LHCN-M2 (cell line): ENCODE results near the gene ERC1. TPM values are rescaled to one million over a fixed set of nuclear protein-coding genes. Genes with fewer than 3 reads are reported as not detected.
"Not testable (repeated sequence)": the region's sequence is repeated elsewhere in the genome, so short reads cannot be mapped to it uniquely, and the experiment has no call there.

ENCODE experiments used
- DNase-seq: peaks from one replicate; pipeline ENCODE4 v3.0.0-alpha.2; 2012; ENCODE audit warnings: low read depth
- total RNA-seq: library from RNA; depleted of rRNA; stranded (reverse); fragments of >200 nt; gene quantifications from 2 replicates; pipeline ENCODE4 v1.2.3, GENCODE V29; 2014

The ERC1 gene
- total RNA-seq, 1 experiment from 2014 or later, result 19.3 TPM

GRCh38 chr12:1185460-1186182, 194.6 kb downstream of the ERC1 start:
- DNase-seq, result no peak

GRCh38 chr12:1186298-1186697, 195.3 kb downstream of the ERC1 start:
- DNase-seq, result no peak

- no peak for DNase-seq
Observed at GRCh38 chr12:1188016-1188415, 197.0 kb downstream of the ERC1 start.

- peak; percentile 15 for DNase-seq
Observed at GRCh38 chr12:1189163-1189562, 198.1 kb downstream of the ERC1 start.

GRCh38 chr12:1195513-1195912, 204.5 kb downstream of the ERC1 start:
- DNase-seq, result no peak

- no peak for DNase-seq
Observed at GRCh38 chr12:1197264-1198018, 206.4 kb downstream of the ERC1 start.

- not testable (repeated sequence) for DNase-seq
Observed at GRCh38 chr12:1198854-1199253, 207.8 kb downstream of the ERC1 start.

GRCh38 chr12:1199700-1200099, 208.7 kb downstream of the ERC1 start:
- DNase-seq, result no peak

- no peak for DNase-seq
Observed at GRCh38 chr12:1201030-1201429, 210.0 kb downstream of the ERC1 start.

GRCh38 chr12:1201886-1202285, 210.9 kb downstream of the ERC1 start:
- DNase-seq, result no peak

- DNase-seq, result no peak
Observed at GRCh38 chr12:1203735-1204019, 212.7 kb downstream of the ERC1 start.

GRCh38 chr12:1204581-1205121, 213.6 kb downstream of the ERC1 start:
- DNase-seq, result peak; percentile 28

GRCh38 chr12:1205512-1206060, 214.6 kb downstream of the ERC1 start:
- DNase-seq, result peak; percentile 53

- DNase-seq, result no peak
Observed at GRCh38 chr12:1206118-1206734, 215.2 kb downstream of the ERC1 start.

- DNase-seq, result no peak
Observed at GRCh38 chr12:1207276-1207675, 216.3 kb downstream of the ERC1 start.

GRCh38 chr12:1208719-1209118, 217.7 kb downstream of the ERC1 start:
- DNase-seq, result not testable (repeated sequence)

- no peak for DNase-seq
Observed at GRCh38 chr12:1212526-1212925, 221.5 kb downstream of the ERC1 start.

GRCh38 chr12:1213205-1213604, 222.2 kb downstream of the ERC1 start:
- DNase-seq, result no peak

GRCh38 chr12:1213618-1214205, 222.7 kb downstream of the ERC1 start:
- DNase-seq, result no peak

GRCh38 chr12:1216560-1216959, 225.5 kb downstream of the ERC1 start:
- no peak for DNase-seq

GRCh38 chr12:1217191-1217949, 226.3 kb downstream of the ERC1 start:
- peak; percentile 59 for DNase-seq
